Nephron (organoid): ENCODE data around the gene MEFV.

Experiments
- H3K27ac Mint-ChIP-seq, 3 experiments: 2 replicates each; pipeline ENCODE4 v1.8.0; 2020; ENCODE audit warnings: mixed read lengths in 3 of 3, mild to moderate bottlenecking in 2 of 3, moderate library complexity in 1 of 3
- H3K27me3 Mint-ChIP-seq: 2 replicates; pipeline ENCODE4 v1.8.0; 2021; ENCODE audit warnings: low read depth, mild to moderate bottlenecking, moderate library complexity, mixed read lengths
- H3K36me3 Mint-ChIP-seq: 2 replicates; pipeline ENCODE4 v1.8.0; 2020; ENCODE audit warnings: low read depth, mixed read lengths
- H3K4me1 Mint-ChIP-seq: 2 replicates; pipeline ENCODE4 v1.8.0; 2020; ENCODE audit warnings: mixed read lengths
- H3K4me3 Mint-ChIP-seq, 3 experiments: 2 replicates each; pipeline ENCODE4 v1.8.0; 2020; ENCODE audit warnings: mild to moderate bottlenecking in 3 of 3, mixed read lengths in 3 of 3, moderate library complexity in 2 of 3
- H3K9me3 Mint-ChIP-seq: 2 replicates; pipeline ENCODE4 v1.8.0; 2020; ENCODE audit warnings: mixed read lengths
- TF ChIP-seq, protein P1 (sequence below), 3 experiments: fragments of 200-600 bp; sonication (generic); IDR thresholded peaks; one replicate each; pipeline ENCODE4 v1.5.0; 2021; ENCODE audit warnings: antibody characterized with exemption in 3 of 3; ENCODE audit not compliant: unreplicated experiment in 3 of 3

The MEFV gene

DNA sequence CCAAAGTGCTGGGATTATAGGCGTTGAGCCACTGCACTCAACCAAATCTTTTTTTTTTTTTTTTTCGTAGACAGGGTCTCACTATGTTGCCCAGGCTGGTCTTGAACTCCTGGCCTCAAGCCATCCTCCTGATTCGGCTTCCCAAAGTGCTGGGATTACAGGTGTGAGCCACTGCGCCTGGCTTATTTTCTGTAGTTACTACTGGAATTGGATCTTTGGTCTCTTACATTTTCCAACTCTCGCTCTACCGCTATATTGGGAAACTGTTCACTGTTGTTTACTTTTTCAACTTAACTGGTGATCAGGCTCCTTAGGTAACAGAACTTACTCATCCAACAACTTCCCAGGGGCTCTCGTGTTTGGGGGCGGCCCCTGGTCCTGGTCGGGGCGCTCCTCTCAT, 35.6 kb downstream of the MEFV start:
- Mint-ChIP-seq H3K4me1 (no peaks in the 10 kb centered on the region), H3K9me3 (peaks cover 60% of the 10 kb centered on the region), H3K27me3 (peaks cover 8% of the 10 kb centered on the region), H3K27ac (no peak overlapping the region), H3K4me3 (no peak overlapping the region), H3K36me3 (peaks cover 52% of the 10 kb centered on the region)
- TF ChIP-seq, protein P1, sequence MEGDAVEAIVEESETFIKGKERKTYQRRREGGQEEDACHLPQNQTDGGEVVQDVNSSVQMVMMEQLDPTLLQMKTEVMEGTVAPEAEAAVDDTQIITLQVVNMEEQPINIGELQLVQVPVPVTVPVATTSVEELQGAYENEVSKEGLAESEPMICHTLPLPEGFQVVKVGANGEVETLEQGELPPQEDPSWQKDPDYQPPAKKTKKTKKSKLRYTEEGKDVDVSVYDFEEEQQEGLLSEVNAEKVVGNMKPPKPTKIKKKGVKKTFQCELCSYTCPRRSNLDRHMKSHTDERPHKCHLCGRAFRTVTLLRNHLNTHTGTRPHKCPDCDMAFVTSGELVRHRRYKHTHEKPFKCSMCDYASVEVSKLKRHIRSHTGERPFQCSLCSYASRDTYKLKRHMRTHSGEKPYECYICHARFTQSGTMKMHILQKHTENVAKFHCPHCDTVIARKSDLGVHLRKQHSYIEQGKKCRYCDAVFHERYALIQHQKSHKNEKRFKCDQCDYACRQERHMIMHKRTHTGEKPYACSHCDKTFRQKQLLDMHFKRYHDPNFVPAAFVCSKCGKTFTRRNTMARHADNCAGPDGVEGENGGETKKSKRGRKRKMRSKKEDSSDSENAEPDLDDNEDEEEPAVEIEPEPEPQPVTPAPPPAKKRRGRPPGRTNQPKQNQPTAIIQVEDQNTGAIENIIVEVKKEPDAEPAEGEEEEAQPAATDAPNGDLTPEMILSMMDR (IDR thresholded peaks at IDR 0.05; ENCODE audit: unreplicated experiment in 3 of 3): no peak

DNA sequence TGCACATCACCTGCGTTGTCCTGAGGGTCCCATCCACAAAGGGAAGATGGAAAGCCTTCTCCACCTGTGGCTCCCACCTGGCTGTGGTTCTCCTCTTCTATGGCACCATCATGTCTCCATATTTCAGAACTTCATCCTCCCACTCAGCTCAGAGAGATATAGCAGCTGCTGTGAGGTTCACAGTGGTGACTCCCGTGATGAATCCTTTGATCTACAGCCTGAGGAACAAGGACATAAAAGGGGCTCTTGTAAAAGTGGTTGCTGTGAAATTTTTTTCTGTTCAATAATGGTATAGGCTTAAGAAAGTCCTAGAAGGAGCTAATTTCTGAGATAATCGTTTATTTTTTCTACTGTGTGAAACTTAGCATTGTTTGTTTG, 40.2 kb downstream of the MEFV start:
- no peak overlapping the region for H3K4me3 Mint-ChIP-seq
- TF ChIP-seq, protein P1 (IDR thresholded peaks at IDR 0.05; ENCODE audit: unreplicated experiment in 3 of 3): no peak
- no peak overlapping the region for H3K27ac Mint-ChIP-seq
- peaks cover 41% of the 10 kb centered on the region for H3K9me3 Mint-ChIP-seq
- no peaks in the 10 kb centered on the region for H3K4me1 Mint-ChIP-seq
- peaks cover 31% of the 10 kb centered on the region for H3K27me3 Mint-ChIP-seq
- H3K36me3 Mint-ChIP-seq: peaks cover 7% of the 10 kb centered on the region

DNA sequence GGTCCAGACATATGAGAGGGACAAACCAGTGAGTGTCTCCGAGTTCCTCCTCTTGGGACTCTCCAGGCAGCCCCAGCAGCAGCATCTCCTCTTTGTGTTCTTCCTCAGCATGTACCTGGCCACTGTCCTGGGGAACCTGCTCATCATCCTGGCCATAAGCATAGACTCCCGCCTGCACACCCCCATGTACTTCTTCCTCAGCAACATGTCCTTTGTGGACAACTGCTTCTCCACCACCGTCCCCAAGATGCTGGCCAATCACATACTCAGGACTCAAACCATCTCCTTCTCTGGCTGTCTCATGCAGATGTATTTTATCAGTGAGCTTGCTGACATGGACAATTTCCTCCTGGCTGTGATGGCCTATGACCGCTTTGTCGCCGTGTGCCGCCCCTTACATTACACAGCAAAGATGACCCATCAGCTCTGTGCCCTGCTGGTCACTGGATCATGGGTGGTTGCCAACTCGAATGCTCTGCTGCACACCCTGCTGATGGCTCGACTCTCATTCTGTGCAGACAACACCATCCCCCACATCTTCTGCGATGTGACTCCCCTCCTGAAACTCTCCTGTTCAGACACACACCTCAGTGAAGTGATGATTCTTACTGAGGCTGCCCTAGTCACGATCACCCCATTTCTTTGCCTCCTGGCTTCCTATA, 40.7 kb downstream of the MEFV start:
- Mint-ChIP-seq H3K27me3 (peaks cover 31% of the 10 kb centered on the region), H3K36me3 (peaks cover 3% of the 10 kb centered on the region), H3K4me1 (no peaks in the 10 kb centered on the region), H3K9me3 (peaks cover 39% of the 10 kb centered on the region), H3K27ac (no peak overlapping the region), H3K4me3 (no peak overlapping the region)
- TF ChIP-seq, protein P1 (IDR thresholded peaks at IDR 0.05; ENCODE audit: unreplicated experiment in 3 of 3): no peak

DNA sequence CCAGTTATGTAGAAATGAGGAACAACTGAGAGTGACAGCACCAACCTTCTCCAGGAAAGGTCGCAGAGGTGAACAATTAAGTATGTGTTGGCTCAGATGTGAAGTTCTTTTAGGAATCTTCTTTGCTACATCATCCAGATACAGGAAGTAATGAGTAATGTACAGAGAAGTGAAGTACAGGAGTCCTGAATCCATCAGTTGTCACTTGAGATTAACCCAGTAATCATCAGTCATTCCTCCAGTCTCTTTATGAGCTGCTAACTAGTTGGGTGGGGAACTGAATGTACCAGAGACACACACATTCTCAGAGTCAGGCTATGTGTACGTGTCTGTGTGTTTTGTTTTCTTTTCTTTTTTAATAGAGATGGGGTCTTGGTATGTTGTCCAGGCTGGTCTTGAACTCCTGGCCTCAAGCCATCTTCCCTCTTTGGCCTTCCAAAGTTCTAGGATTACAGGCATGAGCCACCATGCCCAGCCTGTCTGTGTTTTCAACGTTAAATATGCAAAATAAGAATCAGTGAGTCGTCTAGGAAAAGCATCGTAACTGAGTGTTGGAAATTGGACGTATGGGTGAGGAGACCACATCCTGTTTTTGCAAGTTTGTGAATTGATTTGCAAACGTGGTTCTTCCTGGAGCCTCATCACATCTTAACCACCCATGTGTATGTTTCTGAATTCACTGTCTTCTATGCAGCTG, 41.4 kb downstream of the MEFV start:
- no peak overlapping the region for H3K27ac Mint-ChIP-seq
- no peaks in the 10 kb centered on the region for H3K4me1 Mint-ChIP-seq
- H3K4me3 Mint-ChIP-seq: no peak overlapping the region
- H3K9me3 Mint-ChIP-seq: peaks cover 44% of the 10 kb centered on the region
- H3K27me3 Mint-ChIP-seq: peaks cover 31% of the 10 kb centered on the region
- TF ChIP-seq, protein P1 (IDR thresholded peaks at IDR 0.05; ENCODE audit: unreplicated experiment in 3 of 3): no peak
- peaks cover 3% of the 10 kb centered on the region for H3K36me3 Mint-ChIP-seq

DNA sequence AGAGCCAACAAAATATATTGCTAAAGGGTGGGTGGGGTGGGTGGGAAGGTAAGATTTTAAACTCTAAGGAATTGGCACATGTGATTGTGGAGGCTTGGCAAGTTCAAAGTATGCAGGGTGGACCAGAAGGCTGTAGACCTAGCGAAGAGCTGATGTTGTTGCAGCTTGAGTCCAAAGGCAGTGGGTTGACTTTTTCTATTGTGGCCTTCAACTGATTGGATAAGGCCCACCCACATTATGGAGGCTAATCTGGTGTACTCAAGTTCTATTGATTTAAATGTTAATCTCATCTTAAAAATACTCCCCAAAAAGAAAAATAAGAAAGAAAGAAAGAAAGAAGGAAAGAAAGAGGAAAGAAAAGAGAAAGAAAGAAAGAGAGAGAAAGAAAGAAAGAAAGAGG, 43.9 kb downstream of the MEFV start:
- Mint-ChIP-seq H3K4me3 (no peak overlapping the region), H3K4me1 (no peaks in the 10 kb centered on the region), H3K36me3 (peaks cover under 1% of the 10 kb centered on the region), H3K27me3 (peaks cover 31% of the 10 kb centered on the region), H3K9me3 (peaks cover 43% of the 10 kb centered on the region), H3K27ac (no peak overlapping the region)
- TF ChIP-seq, protein P1 (IDR thresholded peaks at IDR 0.05; ENCODE audit: unreplicated experiment in 3 of 3): no peak

DNA sequence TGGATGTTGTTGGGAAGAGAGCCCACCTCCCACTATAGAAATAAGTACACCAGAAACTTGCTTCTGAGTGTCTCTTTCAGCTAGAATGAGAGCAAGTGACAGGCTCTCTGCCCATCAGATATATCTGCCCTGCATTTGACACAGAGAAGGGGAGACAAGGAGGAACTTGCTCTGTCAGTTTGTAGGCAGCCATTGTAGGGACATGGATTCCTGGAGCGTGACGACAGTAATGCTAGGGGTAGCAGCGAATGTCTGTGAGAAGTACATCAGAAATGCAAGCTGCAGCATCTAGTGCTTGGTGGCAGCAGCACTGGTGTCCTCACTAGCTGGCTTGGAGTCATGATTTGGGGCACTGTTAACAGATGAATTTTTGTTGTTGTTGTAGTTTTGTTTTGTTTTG, 44.4 kb downstream of the MEFV start:
- Mint-ChIP-seq H3K27ac (no peak overlapping the region), H3K4me3 (no peak overlapping the region), H3K27me3 (peaks cover 31% of the 10 kb centered on the region), H3K4me1 (no peaks in the 10 kb centered on the region), H3K9me3 (peaks cover 44% of the 10 kb centered on the region), H3K36me3 (no peaks in the 10 kb centered on the region)
- TF ChIP-seq, protein P1 (IDR thresholded peaks at IDR 0.05; ENCODE audit: unreplicated experiment in 3 of 3): no peak
